HG02981 (cell line): ENCODE measurements around the gene CRX.
"Not testable (repeated sequence)": the region's sequence is repeated elsewhere in the genome, so short reads cannot be mapped to it uniquely, and the experiment has no call there.

Source experiments
- ATAC-seq: cut with Tn5 transposase; IDR thresholded peaks from one replicate; pipeline ENCODE4 v1.9.1; 2021; ENCODE audit warnings: mild to moderate bottlenecking, moderate library complexity; ENCODE audit not compliant: unreplicated experiment

Gene CRX

DNA sequence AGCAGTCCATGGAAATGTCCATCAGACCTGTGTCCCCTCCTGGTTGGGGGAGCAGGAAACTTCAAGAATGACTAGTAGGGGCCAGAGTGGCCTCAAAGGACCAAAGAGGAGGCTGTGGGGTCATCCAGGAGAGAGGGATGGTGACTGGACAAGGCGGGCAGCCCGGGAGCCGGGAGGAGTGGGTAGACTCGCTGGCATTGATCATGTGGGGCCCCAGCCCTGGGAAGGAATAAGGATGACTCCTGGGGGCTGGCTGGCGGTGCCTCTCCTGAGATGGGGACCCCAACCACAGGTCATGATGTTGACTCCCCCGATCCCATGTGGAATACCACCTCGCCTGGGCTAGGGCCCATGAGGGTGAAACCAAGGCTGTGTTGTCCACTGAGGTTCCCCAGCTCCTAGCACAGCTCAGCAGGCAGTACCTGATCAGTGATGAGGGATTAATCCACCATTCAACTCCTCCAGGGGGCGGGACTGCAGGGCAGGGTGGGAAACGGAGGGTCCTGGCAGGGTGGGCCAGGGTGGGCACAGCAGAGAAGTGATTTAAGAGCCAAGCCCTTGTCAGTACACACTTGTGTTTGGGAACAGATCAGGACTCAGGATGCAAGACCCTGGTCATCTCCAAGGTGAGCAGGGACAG is 37.0 kb downstream of the CRX start, which contains the start of gene TPRX2:
Gene TPRX2, plus strand, starts transcription at position 590 of the 640 bp plus-strand sequence. Its CDS starts 12 bp downstream, at position 602.
- ATAC-seq, result not testable (repeated sequence)

DNA sequence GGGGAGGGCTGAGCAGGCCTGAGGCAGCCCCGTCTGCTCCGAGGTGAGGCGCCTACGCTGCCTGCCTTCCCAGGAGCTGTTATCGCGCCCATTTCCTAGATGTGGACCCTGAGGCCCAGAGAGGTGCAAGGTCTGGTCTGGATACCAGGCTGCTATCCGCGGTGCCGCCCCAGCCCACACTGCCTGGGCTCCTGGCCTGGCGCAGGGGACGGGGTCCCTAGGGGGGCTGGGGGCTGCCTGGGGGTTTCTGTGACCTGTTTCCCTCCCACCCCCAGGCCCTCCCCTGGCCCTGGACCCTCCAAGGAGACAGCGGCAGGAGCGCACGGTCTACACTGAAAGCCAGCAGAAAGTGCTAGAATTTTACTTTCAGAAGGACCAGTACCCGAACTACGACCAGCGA is 38.1 kb downstream of the CRX start:
- ATAC-seq, result not testable (repeated sequence)

DNA sequence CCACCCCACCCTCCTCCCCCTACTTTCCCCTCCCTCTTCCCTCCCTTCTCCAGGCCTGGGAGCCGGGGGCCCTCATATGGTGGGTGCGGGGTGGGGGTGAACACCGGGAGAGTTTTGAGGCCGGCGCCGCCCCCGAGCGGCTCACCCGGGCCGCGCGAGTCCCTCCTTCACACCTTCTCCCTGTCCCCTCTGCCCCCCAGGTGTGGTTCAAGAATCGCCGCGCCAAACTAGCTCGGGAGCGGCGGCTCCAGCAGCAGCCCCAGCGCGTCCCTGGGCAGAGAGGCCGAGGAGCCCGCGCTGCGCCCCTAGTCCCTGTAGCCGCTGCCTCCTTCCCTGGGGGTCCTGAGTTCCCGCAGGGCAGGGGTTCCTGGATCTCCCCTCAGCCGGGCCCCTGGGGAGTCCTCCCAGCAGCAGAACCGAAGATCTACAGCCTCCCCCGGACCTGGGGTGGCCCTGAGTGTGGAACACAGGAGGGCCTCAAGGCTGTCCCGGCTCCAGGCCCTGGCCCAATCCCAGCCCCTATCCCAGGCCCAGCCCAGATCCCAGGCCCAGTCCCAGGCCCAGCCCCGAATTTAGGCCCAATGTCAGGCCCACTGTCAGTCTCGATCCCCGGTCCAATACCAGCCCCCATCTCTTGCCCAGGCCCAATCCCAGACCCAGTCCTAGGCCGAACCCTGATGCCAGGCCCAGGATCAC is 39.0 kb downstream of the CRX start:
- ATAC-seq, result no peak

DNA sequence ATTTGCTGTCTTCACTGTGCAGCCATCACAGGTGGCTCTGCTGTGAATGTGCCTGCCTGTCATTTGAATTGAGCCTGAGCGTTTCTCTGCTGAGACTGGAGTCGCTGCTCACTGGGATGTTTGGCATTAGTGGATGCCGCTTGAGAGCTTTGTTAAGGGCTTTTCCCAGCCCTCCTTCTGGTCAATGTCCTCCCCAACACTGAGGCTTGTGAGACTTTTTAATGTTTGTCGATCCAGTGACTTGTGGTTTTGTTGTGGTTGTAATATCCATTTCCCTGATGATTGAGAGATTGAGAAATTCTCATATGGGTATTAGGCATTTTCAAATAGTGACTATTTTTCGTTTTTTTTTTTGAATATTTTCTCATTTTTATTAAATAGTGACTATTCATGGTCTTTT is 39.9 kb downstream of the CRX start:
- no peak for ATAC-seq

DNA sequence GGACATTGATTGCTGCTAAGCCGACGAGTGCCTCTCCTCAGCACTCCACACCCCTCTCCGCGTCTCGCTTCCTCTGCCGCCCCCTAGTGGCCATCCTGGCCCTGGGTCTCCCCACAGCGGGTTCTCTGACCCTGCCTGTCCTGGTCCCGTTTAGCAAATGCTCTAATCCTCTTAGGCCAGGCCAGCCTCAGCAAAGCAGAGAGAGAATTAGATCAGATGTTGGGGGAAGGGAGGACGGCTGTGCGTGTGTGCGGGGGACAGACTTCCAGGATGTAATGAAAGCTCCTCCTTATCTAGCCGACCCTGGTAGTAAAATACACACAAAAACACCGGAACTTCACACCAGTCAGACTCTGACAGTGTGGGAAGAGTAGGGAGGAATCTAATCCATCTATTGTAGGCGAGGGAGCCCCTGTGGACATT is 41.8 kb downstream of the CRX start:
- ATAC-seq, result no peak

DNA sequence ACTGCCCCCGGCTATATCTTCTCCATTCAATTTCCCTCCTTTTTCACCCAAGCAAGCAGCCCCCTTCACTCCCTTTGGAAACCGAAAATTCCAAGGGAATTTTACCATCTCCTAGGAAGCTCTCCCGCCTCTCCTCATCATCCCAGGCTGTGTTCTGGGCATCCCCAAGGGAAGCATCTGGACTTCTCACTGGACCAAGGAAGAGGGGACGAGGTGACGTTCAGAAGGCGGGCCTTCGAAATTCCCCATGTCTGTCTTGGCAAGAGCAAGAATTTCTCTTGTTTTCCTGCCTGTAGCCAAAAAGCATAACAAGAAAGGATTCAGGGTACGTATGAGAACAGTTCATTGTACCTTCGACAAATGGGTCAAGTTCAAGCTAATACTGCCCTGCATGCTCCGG is 43.4 kb downstream of the CRX start:
- ATAC-seq, result no peak

DNA sequence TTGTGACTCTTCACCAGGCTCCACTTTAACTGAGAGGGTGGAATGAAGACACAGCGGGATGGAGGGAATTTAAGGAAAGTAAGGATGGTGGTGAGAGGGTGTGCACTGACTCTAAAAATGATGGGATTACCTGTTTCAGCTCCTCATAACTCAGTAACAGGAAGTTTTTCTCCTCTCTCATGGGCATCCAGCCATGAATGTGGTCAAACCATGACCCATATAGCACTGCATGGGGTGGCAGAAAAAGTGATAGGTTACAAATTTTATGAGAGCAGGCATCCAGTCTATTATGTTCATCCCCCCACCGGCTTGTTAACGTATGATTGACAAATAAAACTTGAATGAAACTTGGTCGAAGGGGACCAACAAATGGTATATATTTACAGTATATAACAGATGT is 57.2 kb downstream of the CRX start:
- ATAC-seq, result no peak

DNA sequence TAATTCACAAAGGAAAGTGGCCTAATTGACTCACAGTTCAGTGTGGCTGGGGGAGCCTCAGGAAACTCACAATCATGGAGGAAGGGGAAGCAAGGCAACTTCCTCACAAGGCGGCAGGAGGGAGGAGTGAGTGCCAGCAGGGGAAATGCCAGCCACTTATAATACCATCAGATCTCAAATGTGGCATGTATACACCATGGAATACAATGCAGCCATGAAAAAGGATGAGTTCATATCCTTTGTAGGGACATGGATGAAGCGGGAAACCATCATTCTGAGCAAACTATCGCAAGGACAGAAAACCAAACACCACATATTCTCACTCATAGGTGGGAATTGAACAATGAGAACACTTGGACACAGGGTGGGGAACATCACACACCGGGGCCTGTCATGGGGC is 57.6 kb downstream of the CRX start:
- ATAC-seq, result not testable (repeated sequence)

DNA sequence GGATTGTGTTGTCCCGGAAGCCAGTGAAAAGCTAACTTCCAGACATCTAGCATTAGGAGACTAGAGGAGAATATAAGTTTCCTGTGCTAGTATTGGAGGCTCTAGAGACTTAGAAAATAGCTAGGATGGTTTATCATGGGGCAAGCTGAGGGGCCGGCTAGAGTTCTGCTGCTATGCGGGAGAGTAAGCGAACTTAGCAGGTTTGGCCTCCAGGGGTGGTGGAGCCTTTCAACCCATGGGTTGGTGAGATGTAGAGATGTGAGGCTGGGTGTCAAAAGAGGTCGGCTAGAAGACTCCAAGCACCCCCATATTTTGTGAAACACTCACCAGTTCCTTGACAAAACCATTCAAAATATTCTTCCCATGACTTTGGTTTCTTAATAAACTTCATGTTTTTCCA is 60.0 kb downstream of the CRX start:
- no peak for ATAC-seq

DNA sequence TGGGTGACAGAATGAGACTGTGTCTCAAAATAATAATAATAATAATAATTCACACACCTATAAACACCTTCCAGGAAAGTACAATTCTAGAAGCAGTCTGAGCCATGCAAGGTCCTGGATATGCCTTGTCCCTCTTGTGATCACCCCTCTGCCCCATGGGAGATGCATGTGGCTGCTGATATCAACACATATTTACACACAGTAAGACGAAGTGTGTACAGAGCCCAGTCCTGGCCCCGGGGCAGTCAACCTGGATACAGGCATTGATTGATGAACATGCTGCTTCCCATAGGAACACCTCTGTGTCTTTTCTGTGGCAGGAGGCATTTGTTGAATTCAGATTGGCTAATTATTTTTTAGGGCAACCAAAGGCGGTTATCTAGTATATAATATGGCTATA is 61.2 kb downstream of the CRX start:
- no peak for ATAC-seq

DNA sequence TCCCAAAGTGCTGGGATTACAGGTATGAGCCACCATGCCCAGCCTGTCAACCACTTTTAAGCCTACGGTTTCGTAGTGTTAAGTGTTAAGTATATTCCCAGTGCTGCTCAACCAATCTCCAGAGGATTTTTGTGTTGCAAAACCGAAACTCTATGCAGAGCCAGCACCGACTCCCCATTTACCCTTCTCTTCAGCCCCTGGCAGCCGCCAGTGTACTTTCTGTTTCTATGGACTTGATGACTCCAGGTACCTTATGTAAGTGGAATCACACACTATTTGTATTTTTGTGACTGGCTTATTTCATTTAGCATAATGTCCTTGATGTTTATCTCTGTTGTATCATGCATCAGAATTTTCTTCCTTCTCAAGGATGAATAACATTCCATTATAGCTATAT is 63.3 kb downstream of the CRX start:
- ATAC-seq, result no peak

DNA sequence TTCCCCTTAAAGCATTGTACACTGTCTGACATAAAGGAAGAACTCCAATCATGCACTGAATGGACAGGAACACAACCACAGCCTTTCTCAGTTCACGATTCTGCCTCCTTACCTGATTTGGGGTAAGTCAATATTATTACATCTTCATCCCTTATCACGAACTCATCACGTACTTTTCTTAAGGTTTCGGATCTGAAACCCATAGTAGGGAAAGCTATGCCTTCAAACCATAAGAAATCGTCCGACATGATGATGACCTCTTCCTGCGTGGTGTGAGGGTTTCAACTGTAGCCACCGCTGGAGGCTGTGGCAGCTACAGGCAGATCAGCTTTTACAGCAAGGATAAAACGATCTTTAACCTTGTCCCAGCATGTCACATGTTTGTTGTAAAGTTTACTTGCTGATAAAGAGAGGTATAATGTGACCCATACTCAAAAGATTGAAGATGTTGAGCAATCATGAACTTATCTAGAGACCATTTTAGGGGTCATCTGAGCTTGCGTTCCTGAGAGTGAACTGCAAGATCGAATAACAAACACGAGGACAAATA is 64.3 kb downstream of the CRX start, which contains the start of gene SULT2A1:
Gene SULT2A1, minus strand, starts transcription at position 306 of the 550 bp plus-strand sequence. Its CDS starts 58 bp downstream, at position 248.
- ATAC-seq, result no peak

DNA sequence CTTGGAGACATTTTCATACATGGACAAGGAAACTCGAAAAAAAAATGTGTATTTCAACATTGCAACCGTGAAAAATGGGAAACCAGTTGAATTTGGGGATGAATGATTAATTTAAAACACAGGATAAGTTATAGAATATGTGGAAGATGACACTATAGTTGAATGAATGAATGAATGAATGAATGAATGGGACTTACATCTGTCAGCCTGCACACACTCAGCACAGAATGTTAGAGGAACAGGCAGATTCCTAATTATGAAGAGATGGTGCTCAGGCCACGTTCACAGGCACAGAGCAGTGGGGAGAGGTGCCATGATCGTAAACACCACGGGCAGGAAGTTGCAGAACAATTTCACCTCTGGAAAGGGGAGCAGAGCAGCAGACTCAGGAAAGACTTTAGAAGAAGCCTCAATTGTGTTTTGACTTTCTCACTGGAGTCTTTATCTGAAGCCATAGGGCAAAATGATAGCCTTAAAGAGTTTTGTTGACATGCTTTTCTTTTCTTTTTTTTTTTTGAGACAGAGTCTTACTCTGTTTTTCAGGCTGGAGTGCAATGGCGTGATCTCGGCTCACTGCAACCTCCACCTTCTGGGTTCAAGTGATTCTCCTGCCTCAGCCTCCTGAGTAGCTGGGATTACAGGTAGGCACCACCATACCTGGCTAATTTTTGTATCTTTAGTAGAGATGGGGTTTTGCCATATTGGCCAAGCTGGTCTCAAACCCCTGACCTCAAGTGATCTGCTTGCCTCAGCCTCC is 69.3 kb downstream of the CRX start:
- no peak for ATAC-seq

DNA sequence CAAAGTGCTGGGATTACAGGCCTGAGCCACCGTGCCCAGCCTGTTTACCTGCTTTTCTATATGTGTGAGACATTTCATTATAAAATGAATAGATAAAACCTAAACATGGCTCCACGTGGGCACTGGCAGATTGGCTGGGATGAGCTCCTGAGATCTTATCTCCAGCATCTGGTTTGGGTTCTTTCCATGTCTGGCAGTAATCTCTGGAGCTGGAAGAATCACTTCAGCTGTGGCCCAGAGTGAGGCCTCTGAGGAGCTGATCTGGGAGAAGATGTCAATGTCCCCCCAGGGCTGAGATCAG is 69.8 kb downstream of the CRX start:
- ATAC-seq, result no peak

DNA sequence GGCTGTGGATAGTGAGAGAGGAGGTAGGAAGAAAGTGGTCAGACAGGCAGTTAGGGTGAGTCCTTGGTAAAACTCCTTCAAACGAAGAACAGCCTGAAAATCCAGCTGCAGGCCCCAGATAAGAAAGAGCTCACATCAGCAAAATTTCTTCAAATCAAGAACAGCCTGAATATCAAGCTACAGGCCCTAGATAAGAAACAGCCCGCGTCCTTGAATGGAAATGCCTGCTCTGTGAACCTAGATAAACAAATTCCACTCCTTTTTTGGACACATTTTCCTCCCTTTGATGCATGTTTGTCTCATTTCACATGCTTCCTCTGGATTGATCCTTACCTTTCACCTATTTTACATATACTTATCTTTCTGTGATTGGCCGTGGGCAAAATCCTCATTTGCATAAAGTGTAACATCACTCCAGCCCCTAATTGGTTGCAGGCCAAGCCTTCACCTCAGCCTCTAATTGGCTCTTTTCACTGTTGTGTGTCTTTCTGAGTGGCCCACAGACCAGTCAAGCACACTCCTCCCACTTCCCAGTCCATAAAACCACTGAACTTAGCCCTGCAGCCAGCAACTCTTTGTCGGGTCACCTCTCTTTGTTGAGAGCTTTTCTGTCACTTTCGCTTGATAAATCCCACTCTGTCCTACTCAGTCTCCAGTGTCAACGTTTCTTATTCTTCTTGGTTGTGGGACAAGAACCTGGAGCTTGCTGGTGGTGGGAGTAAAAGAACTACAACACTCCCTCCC is 70.4 kb downstream of the CRX start:
- no peak for ATAC-seq
